HCT116 (cell line): ENCODE measurements around the gene IFI30.

Experiments
- EGR1 ChIP-seq: IDR thresholded peaks from 2 replicates; pipeline ENCODE4 v1.6.1; 2012; ENCODE audit warnings: low read depth
- EZH2phosphoT487 ChIP-seq: fragments of 200-600 bp; IDR thresholded peaks from 2 replicates; pipeline ENCODE4 v1.6.1; 2018; ENCODE audit warnings: antibody characterized with exemption, borderline replicate concordance
- JUND ChIP-seq: IDR thresholded peaks from 2 replicates; pipeline ENCODE4 v1.6.1; 2012
- POLR2A ChIP-seq: IDR thresholded peaks from 2 replicates; pipeline ENCODE4 v1.7.0; 2011; ENCODE audit warnings: borderline replicate concordance; ENCODE audit not compliant: insufficient read depth, insufficient read length; ENCODE audit errors: extremely low read depth
- ZNF274 ChIP-seq: fragments of 200-500 bp; sonication (Bioruptor generic); IDR thresholded peaks from 2 replicates; pipeline ENCODE4 v1.6.1; 2014; ENCODE audit warnings: mild to moderate bottlenecking, low read depth, low read length, inconsistent platforms
- TF ChIP-seq, protein P1 (sequence below), 3 experiments: fragments of 200-600 bp in 1 of 3; sonication (generic) in 1 of 3; IDR thresholded peaks in 2 of 3; conservative IDR thresholded peaks in 1 of 3; 2 replicates each; pipeline ENCODE4 v1.5.1; 2012 to 2017; ENCODE audit warnings: low read depth in 2 of 3, low read length in 2 of 3, antibody characterized with exemption in 1 of 3, borderline replicate concordance in 1 of 3, control low read depth in 1 of 3, mild to moderate bottlenecking in 1 of 3, mixed read lengths in 1 of 3, mixed run types in 1 of 3, moderate library complexity in 1 of 3; ENCODE audit not compliant: insufficient read depth in 1 of 3

DNA sequence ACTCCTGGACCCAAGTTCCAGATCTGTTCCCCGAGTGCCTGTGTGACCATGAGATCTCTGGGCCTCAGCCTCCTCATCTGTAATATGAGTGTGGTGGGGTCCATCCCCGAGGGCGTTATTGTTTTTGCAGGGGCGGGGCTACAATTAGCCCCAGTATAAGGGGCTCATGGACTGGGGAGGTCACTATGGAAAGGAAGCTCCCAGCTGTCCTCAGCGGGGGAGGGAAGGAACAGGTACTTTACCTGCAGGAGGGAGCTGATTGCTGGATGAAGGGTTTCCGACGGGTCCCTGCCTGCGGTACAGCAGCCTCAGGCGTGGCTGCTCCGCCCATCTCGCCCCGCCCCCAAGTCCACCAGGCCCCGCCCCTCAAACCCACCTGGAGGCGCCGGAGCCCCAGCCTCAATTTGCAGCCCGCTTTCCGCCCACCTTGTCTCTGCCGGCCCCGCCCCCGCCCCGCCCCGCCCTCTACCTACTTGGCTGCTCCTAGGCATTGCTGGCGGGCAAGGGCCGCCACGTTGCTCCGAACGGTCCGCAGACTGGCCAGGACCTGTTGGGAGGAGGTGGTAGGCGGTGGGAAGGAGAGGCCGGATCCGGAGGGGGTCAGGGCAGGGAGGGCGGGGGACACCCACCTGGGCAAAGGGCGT, 47.1 kb downstream of the IFI30 start:
- TF ChIP-seq, protein P1, sequence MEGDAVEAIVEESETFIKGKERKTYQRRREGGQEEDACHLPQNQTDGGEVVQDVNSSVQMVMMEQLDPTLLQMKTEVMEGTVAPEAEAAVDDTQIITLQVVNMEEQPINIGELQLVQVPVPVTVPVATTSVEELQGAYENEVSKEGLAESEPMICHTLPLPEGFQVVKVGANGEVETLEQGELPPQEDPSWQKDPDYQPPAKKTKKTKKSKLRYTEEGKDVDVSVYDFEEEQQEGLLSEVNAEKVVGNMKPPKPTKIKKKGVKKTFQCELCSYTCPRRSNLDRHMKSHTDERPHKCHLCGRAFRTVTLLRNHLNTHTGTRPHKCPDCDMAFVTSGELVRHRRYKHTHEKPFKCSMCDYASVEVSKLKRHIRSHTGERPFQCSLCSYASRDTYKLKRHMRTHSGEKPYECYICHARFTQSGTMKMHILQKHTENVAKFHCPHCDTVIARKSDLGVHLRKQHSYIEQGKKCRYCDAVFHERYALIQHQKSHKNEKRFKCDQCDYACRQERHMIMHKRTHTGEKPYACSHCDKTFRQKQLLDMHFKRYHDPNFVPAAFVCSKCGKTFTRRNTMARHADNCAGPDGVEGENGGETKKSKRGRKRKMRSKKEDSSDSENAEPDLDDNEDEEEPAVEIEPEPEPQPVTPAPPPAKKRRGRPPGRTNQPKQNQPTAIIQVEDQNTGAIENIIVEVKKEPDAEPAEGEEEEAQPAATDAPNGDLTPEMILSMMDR (IDR thresholded peaks at IDR 0.05 in 2 of 3, conservative IDR thresholded peaks at IDR 0.05 in 1 of 3; ENCODE audit: borderline replicate concordance in 1 of 3, insufficient read depth in 1 of 3, low read depth in 2 of 3, low read length in 2 of 3) = no peak
- no peak for TF ChIP-seq JUND
- no peak for TF ChIP-seq EZH2phosphoT487
- TF ChIP-seq EGR1 = no peak
- TF ChIP-seq POLR2A = no peak
- TF ChIP-seq ZNF274 = no peak
